T-helper 22 cell (primary cell): ENCODE measurements around the gene NUDT17.
"Not testable (repeated sequence)": the region's sequence is repeated elsewhere in the genome, so short reads cannot be mapped to it uniquely, and the experiment has no call there.

Experiments
- DNase-seq: peaks from one replicate; pipeline ENCODE4 v3.0.0-alpha.2; 2020; ENCODE audit warnings: low read depth

The NUDT17 gene, protein sequence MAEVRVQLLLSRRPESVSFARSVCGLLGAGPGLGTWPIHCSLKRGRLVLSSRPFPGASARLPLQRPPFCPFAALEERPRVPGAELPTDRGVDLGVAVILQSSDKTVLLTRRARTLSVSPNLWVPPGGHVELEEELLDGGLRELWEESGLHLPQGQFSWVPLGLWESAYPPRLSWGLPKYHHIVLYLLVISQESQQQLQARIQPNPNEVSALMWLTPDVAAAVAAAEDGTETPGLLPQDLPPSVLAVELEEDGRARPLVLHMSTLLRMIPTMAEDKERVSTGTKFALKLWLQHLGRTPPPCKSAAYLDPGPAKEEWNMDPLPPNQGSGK

DNA sequence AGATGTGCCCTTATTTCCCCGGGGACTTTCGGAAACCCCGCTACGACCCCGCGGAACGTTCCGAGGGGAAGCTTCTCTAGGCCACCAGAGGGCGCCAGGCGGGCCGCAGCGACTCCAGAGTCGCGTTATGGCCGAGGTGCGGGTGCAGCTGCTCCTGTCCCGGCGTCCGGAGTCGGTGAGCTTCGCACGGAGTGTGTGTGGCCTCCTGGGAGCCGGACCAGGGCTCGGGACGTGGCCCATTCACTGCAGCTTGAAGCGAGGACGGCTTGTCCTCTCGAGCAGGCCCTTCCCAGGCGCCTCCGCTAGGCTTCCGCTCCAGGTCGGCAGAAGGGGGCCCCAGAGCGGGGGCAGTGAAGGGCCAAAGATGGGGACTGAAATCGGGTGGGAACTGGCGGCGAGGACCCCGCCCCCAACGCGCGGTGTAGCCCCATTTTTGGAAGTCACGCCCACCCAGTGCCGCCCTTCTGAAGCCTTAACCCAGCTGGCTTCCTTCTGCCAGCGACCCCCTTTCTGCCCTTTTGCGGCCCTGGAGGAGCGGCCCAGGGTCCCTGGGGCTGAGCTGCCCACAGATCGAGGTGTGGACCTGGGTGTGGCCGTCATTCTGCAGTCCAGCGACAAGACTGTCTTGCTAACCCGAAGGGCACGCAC, at the start of gene NUDT17:
Gene NUDT17 (plus strand): TSS at position 117 of the 648 bp plus-strand sequence. CDS start 11 bp downstream, at position 128.
- peak; percentile 53 for DNase-seq

DNA sequence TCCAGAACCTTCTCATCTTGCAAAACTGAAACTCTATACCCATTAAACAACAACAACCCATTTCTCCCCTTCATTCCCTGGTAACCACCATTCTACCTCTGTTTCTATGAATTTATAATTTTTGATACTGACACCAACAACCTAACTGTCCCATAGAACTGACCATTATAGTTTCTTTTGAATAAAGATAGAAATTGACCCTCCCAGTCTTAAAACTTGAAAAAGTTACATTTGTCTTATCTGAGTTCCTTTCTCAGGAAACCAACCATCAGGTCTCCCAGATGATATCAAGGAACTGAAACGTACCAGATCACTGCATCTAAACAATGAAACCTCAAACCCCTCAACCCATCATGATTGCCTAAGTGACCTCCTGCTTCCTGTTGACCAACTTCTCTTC, 48.7 kb upstream of the NUDT17 start:
- DNase-seq, result no peak

DNA sequence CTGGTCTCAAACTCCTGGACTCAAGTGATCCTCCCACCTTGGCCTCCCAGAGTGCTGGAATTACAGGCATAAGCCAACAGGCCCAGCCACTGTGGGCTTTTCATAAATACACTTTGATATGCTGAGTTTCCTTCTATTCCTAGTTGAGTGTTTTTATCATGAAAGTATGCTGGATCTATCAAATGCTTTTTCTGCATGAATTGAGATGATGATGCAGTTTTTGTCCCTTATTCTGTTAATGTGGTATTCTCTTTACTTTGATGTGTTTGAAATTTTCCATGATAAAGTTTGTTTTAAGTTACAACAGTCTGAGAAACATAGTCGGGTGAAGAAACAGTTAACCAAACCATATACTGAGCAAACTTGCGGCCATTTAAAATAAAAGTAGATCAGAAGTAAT, 45.6 kb upstream of the NUDT17 start:
- DNase-seq, result no peak

DNA sequence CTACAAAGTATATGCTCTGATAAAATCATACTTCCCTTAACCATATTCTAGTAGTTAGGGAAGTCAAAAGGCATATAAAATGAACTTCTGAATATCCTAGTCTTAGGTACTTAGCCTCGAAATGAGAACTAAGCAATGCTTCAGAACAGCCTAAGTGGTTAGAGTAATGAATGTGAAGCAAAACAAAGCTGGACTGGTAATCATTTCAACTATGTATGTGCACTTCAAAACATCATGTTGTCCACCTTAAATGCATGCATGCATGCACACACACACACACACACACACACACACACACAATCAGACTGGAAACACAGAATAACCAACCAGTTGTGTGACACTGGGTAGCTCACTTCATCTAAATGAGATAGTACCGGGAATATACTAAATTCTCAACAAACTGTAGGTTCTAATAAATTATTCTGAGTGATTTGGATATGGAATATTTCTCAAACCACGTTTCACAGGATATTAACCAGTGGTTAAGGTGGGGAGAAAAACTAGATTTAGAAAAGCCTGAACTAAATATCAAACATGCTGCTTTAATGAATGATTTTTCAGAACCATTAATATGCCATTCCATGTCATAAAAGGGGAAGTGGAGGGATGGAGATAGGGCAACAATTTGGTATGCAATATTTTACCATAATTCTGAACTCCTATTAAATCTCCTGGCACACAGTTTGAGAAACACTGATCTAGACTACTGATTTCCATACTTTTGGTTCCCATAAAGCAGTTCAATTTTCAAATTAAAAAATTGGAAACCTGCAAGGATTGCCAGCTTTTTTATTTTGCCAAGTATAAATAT, 41.0 kb upstream of the NUDT17 start:
- no peak for DNase-seq

DNA sequence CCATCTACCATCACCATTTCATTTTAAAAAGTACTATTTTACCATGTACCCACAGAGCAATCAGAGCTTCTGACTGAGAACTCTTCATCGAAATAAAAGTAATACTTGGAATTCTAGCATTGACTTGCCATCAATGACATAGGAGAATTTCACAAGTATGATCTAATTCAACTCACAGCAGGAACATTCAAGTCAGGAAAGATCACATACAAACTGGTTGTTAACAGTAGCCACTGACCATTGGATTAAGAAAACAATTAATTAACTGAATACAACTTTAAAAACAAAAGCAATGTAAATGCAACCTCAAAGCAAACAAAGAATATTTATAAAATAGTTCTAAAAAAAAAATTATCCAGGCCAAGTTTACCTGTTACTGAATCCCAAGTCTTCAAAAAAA, 40.4 kb upstream of the NUDT17 start:
- no peak for DNase-seq

DNA sequence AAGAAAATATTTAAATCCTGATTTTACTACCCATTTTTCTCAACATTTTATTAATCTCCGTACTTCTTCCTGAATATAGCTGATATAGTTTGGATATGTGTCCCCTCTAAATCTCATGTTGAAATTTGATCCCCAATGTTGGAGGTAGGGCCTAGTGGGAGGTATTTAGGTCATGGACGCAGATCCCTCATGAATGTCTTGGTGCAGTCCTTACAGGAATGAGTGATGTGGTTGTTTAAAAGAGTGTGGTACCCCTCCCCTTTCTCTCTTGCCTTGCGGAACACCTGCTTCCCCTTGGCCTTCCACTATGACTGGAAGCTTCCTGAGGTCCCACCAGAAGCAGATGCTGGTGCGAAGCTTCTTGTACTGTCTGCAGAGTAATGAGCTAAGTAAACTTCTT, 39.0 kb upstream of the NUDT17 start:
- DNase-seq, result no peak

DNA sequence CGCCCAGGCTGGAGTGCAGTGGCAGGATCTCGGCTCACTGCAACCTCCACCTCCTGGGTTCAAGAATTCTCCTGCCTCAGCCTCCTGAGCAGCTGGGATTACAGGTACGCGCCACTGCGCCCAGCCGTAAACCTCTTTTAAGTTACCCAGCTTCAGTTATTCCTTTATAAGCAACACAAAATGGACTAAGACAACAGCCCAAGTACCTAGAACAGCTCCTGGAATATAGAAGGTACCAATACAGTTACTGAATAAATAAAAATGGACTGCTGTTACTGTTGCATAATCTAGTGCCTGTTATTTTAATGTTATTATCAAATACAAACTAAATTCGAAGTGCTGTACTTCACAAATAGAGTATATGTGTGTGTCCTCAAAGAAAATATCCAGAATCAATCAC, 38.6 kb upstream of the NUDT17 start:
- no peak for DNase-seq

DNA sequence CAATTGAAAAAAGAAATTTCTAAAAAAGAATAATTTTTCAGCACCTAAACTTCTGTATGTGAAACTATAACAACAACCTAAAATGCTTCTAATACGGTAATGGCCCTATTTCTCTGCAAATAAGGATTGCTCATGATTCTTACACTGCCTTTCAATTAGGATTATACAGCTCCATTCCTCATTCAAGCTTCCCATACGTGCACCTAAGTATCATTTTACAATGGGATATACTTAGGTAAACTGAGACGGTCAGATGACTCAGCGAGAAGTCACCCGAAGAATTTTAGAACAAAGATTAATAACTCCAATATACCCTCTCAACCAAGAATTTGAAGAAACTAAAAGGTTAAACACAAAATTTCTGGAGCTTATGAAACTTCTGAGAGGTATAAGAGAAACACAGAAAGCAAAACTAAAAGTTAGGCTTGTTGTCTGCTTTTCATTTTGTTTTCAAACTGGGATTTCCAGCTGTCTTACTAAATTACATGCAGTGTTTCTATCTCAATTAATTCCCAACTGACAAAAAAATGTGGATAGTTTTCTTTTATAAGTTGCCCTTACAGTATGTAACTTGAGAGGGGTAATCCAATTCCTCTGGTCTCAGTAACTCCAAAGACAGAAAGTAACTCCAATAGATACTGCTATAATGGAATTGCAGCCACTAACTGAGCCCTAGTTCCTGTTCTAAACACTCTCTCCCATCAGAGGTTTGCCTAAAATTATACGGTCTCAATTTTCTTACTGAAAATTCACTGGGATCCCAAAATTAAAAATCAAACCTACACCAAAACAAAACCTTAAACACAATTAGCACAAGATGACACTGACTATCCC, 32.2 kb upstream of the NUDT17 start:
- DNase-seq, result not testable (repeated sequence)

DNA sequence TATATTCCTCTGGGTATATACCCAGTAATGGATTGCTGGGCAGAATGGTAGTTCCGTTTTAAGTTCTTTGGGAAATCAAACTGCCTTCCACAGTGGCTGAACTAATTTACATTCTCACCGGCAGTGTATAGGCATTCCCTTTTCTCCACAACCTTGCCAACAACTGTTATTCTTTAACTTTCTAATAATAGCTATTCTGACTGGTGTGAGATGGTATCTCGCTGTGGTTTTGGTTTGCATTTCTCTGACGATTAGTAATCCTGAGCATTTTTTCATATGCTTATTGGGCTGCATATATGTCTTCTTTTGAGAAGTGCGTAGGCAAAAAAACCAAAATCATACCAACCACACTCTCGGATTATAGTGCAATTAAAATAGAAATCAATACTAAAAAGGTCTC, 27.3 kb upstream of the NUDT17 start:
- DNase-seq, result not testable (repeated sequence)

DNA sequence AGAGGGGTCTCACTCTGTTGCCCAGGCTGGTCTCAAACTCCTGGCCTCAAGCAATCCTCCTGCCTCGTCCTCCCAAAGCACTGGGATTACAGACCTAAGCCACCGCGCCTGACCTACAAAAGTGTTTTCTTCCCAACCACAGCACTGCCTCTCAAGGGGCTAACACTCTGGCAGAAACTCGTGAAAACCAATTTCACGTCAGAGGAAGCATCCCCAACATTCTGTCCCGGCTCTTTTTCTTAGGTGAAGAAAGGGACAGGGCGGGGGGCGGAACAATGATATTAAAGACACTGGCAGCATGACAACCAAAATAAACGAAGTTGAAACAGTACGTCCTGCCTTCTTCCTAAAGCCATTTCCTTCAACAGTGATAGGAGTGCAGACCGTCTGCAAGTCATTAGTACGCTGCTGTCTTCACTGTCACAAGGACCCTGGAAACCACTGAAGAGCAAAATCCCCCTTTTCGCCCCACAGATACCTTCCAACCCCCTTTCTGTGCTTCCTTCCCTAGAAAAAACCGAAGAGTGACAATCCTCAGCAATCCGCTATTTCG, 22.6 kb upstream of the NUDT17 start:
- DNase-seq, result not testable (repeated sequence)

DNA sequence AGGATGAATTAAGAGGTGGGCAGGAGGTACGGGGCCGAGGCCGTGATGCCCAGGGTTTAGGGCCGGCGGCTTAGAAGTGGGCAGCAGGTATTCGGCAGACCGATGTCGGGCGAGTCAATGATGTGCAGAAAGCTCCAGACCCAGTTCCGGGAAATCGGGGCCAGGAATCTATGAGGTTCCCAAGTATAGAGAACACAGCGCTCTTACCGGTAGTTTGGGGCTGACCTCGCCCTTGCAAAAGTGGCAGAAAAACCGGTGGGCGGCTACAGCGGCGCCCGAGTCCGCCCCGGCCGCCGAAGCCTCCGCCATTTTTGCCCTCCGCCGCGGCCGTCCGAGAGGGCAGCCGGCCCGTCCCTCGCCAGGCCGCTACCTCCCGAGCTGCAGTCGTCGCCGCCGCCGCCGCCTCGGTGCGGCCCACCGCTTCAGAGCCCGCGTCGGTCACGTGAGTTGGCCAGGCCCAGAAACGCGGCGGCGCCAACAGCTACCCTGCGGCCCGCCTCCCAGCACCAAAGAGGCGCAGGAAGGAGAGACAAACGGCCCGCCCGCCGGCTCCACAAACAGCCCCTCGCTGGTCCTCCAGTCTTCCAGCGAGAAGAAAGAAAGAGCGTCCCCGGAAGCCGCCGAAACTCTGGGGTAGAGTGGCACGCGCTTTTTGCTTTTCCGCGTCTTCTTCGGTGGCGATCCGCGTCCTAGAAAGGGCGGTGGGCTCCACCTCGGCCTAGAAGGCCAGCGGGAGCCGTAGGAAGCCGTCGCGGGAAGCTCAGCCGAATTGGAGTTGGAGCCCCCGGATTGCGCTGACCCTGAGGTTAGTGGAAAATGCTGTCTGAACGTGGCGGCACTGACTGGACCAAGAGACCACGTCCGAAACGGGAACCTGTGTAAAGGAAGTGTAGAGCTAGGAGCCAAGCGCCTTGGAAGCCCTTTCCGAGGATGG, 21.6 kb upstream of the NUDT17 start, which contains the start of the genes POLR3C and RNF115:
Gene POLR3C (plus strand): TSS at position 636 of the 934 bp plus-strand sequence. CDS start 1,577 bp downstream, outside the sequence.
Gene RNF115 (minus strand): TSS at position 531 of the 934 bp plus-strand sequence. CDS start 222 bp downstream, at position 309.
- peak; percentile 84 for DNase-seq

DNA sequence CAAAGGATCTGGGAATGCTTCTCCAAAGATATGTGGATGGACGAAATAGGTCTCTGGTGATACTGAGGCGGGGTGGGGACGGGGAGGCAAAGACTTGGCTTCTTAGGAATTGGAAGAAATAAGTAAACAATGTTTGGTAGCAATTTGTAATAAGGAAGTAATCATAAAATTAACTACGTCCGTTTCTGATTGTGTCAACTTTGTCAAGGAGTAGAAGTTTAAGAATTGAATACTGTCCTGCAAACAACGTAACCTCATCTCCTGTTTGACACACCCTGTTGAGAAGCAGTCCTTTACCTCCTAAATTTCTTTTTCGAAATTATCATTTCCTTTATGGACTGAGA, 21.0 kb upstream of the NUDT17 start:
- DNase-seq, result no peak

DNA sequence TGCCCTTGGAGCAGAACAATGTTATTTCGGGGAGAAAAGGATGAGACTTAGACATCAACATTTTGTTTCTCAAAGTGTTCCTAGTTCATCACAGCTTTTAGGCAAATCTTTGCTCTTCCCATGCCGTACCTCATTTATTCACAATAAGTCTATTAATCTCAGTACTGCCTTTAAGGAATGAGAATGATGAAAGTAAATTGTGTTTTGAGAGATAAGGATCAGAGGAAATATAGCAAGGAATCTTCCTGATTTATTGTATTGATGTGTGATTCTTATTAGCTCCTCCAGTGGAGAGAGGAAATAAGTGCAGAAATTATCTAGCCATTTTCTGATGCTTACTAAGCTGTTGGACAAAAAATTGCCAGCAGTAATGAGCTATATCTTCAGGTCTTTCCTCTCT, 19.4 kb upstream of the NUDT17 start:
- DNase-seq, result no peak

DNA sequence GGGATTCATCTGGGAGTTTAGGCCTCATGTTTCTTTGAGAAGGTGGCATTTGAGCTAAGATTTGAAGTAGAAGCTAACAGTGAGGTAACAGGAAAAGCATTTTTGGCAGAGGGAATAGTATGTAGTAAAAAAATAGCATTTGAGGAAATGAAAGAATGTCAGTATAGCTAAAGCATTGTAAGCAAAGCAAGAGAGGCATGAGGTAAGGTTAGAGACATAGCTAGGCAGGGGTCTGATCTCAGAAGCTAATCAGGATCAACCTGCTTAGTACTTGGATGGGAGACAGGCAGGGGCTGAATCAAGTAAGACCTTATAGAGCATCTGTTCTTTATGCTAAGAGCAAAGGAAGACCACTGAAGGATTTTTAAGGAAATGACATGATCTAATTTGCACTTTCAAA, 17.5 kb upstream of the NUDT17 start:
- no peak for DNase-seq

DNA sequence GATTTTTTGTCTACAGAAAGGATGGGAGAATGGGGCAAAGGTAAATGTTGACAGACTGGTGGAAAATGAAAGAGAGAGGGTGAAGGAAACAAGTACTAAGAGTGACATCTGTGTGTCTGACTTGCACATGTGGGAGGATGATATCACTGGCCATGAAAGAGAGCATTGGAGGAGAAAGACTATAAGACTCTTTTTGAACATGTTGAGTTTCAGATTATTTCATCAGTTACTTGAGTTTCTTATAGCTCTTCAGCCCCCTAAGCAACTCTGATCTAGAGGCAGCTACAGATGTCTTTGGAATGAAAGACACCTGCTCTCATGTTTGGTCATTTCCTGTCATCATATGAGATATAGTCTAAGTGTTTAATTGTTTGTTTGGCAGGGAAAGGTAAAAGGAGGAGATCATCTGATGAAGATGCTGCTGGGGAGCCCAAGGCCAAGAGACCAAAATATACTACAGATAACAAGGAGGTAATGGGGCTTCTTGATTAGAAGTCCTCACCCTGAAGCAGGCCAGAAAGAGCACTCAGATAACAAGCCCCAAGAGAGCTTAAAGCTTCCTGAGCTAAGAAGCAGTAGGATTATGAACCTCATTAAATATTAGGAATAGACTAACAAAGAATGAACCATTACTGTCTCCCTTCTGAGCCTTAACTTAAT, 16.9 kb upstream of the NUDT17 start:
- DNase-seq, result no peak

DNA sequence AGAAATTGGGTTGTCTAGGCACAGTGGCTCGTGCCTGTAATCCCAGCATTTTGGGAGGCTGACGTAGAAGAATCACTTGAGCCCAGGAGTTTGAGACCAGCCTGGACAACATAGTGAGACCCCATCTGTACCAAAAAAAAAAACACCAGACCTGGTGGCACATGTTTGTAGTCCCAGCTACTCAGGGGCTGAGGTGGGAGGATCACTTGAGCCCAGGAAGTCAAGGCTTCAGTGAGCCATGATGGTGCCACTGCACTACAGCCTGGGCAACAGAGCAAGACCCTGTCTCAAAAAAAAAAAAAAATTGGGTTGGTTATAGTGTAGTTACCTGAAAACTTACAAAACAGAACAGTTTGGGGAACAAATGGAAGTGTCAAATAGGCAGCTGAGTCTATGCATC, 14.6 kb upstream of the NUDT17 start:
- not testable (repeated sequence) for DNase-seq

DNA sequence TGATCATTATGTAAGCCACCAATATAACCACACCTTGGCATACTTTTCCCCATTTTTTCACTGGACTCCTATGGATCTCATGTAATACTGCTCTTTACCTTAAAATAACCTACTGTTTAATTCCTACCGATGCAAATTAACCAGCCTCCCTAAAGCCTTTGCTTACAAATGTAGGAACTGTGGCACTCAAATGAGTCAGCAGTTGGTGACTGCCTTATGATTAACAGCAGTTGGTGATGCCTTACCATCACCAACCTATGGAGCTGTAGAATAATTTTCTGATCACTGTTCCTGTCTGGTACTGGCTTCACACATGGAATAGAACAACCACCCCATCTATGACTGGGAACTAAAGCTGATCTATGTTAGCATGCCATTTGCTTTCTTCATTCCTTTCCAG, 7.8 kb upstream of the NUDT17 start:
- DNase-seq, result no peak

DNA sequence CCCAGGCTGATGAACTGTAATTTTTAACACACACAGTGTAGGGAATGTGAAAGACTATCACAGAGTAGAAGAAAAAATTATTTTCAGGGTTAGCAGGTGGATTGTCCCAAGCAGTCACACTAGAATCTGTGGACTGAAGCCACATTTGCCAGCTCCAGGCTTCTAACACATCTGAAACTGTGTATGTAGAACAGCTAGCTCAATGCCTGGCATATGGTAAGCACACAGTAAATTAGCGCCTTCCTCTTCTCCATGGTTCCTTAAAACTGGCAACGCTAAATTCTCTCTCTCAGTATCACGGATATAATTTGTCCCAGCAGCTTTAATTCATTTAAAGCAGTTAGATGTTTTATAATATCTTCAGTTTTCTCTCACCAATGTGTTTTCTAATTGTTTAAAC, 2.4 kb upstream of the NUDT17 start:
- DNase-seq, result no peak

DNA sequence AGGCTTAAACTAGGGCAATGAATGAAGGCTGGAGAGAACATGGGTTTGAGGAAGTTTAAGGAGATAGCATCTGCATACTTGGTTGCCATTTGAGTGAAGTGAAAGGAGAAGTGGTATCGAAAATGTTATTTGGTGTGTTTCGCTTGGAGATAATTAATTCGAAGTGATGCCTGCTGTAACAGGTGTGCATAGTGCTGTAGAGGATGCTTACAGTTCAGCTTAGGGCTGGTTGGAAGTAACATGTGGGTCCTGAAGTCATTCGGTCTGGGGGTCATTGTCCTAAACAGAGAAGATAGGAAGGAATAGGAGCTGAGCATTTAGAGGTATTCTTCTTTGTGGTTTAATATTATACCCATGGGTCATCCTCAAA, 301 bp upstream of the NUDT17 start:
- no peak for DNase-seq

DNA sequence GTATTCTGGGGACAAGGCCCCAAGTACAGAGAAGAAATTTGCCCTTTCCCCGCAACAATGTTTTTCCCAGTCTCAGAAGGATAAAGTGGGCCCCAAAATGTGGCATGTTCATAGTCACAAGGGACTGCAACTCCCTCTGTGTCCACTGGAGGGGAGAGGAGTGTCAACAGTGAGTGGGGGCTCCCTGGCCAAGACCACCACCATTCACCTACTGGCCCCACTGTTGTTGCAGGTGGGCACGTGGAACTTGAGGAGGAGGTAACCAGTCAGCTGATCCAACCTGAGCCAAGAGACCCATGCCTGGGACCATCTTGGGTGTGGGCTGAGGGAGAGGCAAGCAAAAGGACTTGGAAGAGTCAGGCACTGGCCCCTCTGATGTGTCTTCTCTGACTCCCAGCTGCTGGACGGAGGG, 777 bp downstream of the NUDT17 start:
- DNase-seq, result no peak
